A549 (cell line): ENCODE measurements around the gene SMARCA4.

Source experiments
- ESRRA ChIP-seq: fragments of 150-350 bp; IDR thresholded peaks from 2 replicates; pipeline ENCODE4 v1.6.1; 2014; ENCODE audit warnings: mild to moderate bottlenecking, low read length, borderline replicate concordance
- MAX ChIP-seq: IDR thresholded peaks from 2 replicates; pipeline ENCODE4 v1.6.1; 2012

GRCh38 chr19:10961073-10961860 lies 437 bp downstream of the SMARCA4 start:
- TF ChIP-seq ESRRA (no peak), MAX (no peak)
